PC-9 (cell line): ENCODE measurements around the gene ADTRP. TPM values are rescaled to one million over a fixed set of nuclear protein-coding genes. Genes with fewer than 3 reads are reported as not detected.

Source experiments
- BruUV-seq: library from RNA; stranded (reverse); fragments of 400-500 nt; replicated peaks from 2 replicates; lab custom pipeline; 2021; lab: Mats Ljungman, UMichigan
- CTCF ChIA-PET: fragments of 300-600 bp; sonication (Branson Sonifier 250); formaldehyde crosslinking; loops from one replicate; lab custom pipeline; 2022; ENCODE audit warnings: antibody characterized with exemption; lab: Charles Lee
- POLR2A ChIA-PET: fragments of 300-600 bp; sonication (Branson Sonifier 250); formaldehyde crosslinking; loops from one replicate; lab custom pipeline; 2022; ENCODE audit warnings: antibody characterized with exemption; ENCODE audit not compliant: unreplicated experiment; lab: Charles Lee
- DNase-seq, 2 experiments: peaks; one replicate each; pipeline versions ENCODE4 v3.0.0 to v3.0.0-alpha.2; 2015 to 2022; ENCODE audit warnings: mixed read lengths in 1 of 2
- H2AFZ ChIP-seq: fragments of 200-600 bp; sonication (generic); 2 replicates; pipeline ENCODE4 v1.8.1; 2017; ENCODE audit warnings: antibody characterized with exemption
- H3F3A ChIP-seq: fragments of 200-600 bp; sonication (generic); 2 replicates; pipeline ENCODE4 v1.8.1; 2017; ENCODE audit warnings: antibody characterized with exemption, mild to moderate bottlenecking, low read depth; ENCODE audit not compliant: insufficient read depth
- H3K27ac ChIP-seq: fragments of 200-600 bp; sonication (generic); 2 replicates; pipeline ENCODE4 v1.6.1; 2016; ENCODE audit warnings: mixed run types
- H3K27me3 ChIP-seq: fragments of 200-600 bp; sonication (generic); 2 replicates; pipeline ENCODE4 v1.6.1; 2016; ENCODE audit warnings: low read depth, mixed run types; ENCODE audit not compliant: insufficient read depth
- H3K36me3 ChIP-seq: fragments of 200-600 bp; sonication (generic); 2 replicates; pipeline ENCODE4 v1.6.1; 2016; ENCODE audit warnings: low read depth, mixed run types
- H3K4me1 ChIP-seq: fragments of 200-600 bp; sonication (generic); replicated peaks from 2 replicates; pipeline ENCODE4 v1.6.1; 2016; ENCODE audit warnings: mixed run types; ENCODE audit not compliant: insufficient read depth
- H3K4me2 ChIP-seq: fragments of 200-600 bp; sonication (generic); 2 replicates; pipeline ENCODE4 v1.6.1; 2017; ENCODE audit warnings: mixed run types
- H3K4me3 ChIP-seq: fragments of 200-600 bp; sonication (generic); 2 replicates; pipeline ENCODE4 v1.6.1; 2016; ENCODE audit warnings: mixed run types
- H3K79me2 ChIP-seq: fragments of 200-600 bp; sonication (generic); 2 replicates; pipeline ENCODE4 v1.6.1; 2017; ENCODE audit warnings: low read depth, mixed run types
- H3K9me2 ChIP-seq: fragments of 200-600 bp; sonication (generic); 2 replicates; pipeline ENCODE4 v1.8.1; 2017; ENCODE audit warnings: mild to moderate bottlenecking; ENCODE audit not compliant: insufficient read depth
- H3K9me3 ChIP-seq: fragments of 200-600 bp; sonication (generic); 2 replicates; pipeline ENCODE4 v1.8.1; 2016; ENCODE audit warnings: low read depth; ENCODE audit not compliant: insufficient read depth
- H4K20me1 ChIP-seq: fragments of 200-600 bp; sonication (generic); 2 replicates; pipeline ENCODE4 v1.8.1; 2017; ENCODE audit not compliant: insufficient read depth
- EZH2 ChIP-seq: fragments of 200-600 bp; sonication (generic); IDR thresholded peaks from 2 replicates; pipeline ENCODE4 v1.8.0; 2017; ENCODE audit warnings: antibody characterized with exemption, low read depth
- intact Hi-C: fragments of 100-400 bp; cut with micrococcal nuclease; formaldehyde crosslinking; loops from one replicate; pipeline ENCODE4 v1.10.0; 2022; ENCODE audit not compliant: unreplicated experiment
- total RNA-seq: library from RNA; stranded (reverse); gene quantifications from 2 replicates; pipeline ENCODE4 v1.2.3, GENCODE V29; 2021
- TF ChIP-seq, protein P1 (sequence below): fragments of 200-600 bp; sonication (generic); conservative IDR thresholded peaks from 2 replicates; pipeline ENCODE4 v1.6.1; 2017; ENCODE audit warnings: mixed run types, antibody characterized with exemption, mild to moderate bottlenecking, moderate library complexity

The ADTRP gene
- total RNA-seq, 1 experiment from 2014 or later, result 4.1 TPM

DNA sequence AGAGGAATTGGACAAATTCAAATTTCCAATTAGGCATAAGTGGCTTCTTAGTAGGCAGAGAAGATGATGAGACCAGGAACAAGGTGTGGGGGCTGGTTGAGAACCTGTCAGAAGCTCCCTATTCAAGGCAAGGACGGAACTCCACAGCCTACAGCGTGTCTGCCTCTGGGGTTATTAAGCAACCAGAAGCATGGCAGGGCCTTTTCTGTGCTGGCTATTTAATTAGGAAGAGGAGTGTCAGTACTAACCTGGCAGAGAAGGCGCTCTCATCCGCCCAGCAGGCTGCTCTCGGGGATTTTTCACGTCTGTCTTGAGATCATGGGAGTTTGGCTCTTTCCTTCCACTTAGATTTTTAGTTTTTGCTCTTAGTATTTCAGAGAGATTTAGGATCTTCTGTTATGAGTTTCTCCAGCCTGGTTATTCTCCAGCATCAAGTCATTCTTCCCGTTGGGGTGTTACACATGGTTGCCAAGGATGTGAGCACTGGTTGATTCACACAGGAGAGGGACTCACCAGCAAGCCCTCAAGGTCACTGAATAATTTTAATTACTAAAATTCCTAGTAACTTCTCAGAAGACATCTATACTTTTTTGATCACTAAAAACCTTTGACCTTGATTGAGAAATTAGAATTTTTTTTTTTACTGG is 23.9 kb downstream of the ADTRP start:
- DNase-seq, result no peak
- Histone ChIP-seq H2AFZ (no peak overlapping the region), H3K4me3 (no peak overlapping the region), H3K27ac (no peak overlapping the region), H3K4me1 (peaks cover 3% of the 10 kb centered on the region; the same call in 1 of the 2 replicates), H3K27me3 (no peaks in the 10 kb centered on the region), H4K20me1 (no peaks in the 10 kb centered on the region), H3K4me2 (no peak overlapping the region), H3K79me2 (no peaks in the 10 kb centered on the region), H3K9me3 (no peaks in the 10 kb centered on the region; the same call in 1 of the 2 replicates), H3K9me2 (no peaks in the 10 kb centered on the region), H3F3A (no peaks in the 10 kb centered on the region), H3K36me3 (0 out of 2 replicates have a peak, but pooled peaks cover 4% of the 10 kb centered on the region)
- POLR2A ChIA-PET, result no interaction called here
- BruUV-seq, result no TSS peak
- TF ChIP-seq EZH2, result no peak
- TF ChIP-seq, protein P1, sequence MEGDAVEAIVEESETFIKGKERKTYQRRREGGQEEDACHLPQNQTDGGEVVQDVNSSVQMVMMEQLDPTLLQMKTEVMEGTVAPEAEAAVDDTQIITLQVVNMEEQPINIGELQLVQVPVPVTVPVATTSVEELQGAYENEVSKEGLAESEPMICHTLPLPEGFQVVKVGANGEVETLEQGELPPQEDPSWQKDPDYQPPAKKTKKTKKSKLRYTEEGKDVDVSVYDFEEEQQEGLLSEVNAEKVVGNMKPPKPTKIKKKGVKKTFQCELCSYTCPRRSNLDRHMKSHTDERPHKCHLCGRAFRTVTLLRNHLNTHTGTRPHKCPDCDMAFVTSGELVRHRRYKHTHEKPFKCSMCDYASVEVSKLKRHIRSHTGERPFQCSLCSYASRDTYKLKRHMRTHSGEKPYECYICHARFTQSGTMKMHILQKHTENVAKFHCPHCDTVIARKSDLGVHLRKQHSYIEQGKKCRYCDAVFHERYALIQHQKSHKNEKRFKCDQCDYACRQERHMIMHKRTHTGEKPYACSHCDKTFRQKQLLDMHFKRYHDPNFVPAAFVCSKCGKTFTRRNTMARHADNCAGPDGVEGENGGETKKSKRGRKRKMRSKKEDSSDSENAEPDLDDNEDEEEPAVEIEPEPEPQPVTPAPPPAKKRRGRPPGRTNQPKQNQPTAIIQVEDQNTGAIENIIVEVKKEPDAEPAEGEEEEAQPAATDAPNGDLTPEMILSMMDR, result no peak
- CTCF ChIA-PET, result interaction anchor here (0.6 kb wide), 1 partner anchor 13 kb away, joined by 3 read pairs; no protein-coding TSS in a partner anchor
- intact Hi-C loops, result no loop called here

DNA sequence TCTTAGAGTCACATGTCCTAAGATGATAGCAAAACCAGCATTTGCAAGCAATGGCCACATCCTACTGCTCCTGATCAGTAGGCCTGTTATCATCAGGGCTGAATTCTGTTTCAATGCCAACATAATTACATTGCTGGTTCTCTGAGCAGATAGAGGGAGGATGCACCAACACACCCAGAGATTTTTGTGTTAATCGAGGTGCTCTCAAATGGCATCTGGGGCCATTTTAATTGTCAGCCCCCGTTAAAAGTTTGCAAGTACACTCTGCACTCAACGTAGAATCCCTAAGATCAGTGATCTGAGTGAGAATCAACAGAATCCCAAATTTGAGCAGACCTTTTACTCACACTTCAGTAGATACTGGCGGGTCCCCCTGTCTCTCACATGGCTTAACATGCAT is 24.8 kb downstream of the ADTRP start:
- Histone ChIP-seq H3K27ac (no peak overlapping the region), H4K20me1 (no peaks in the 10 kb centered on the region), H3F3A (no peaks in the 10 kb centered on the region), H3K4me2 (no peak overlapping the region), H3K9me2 (no peaks in the 10 kb centered on the region), H3K9me3 (no peaks in the 10 kb centered on the region; the same call in 1 of the 2 replicates), H3K36me3 (0 out of 2 replicates have a peak, but pooled peaks cover 4% of the 10 kb centered on the region), H3K4me3 (no peak overlapping the region), H2AFZ (no peak overlapping the region), H3K4me1 (peaks cover 1% of the 10 kb centered on the region; the same call in 1 of the 2 replicates), H3K79me2 (no peaks in the 10 kb centered on the region), H3K27me3 (no peaks in the 10 kb centered on the region)
- TF ChIP-seq EZH2, result no peak
- TF ChIP-seq, protein P1, result no peak
- ChIA-PET CTCF (no interaction called here), POLR2A (no interaction called here)
- intact Hi-C loops, result no loop called here
- no peak for DNase-seq
- no TSS peak for BruUV-seq

DNA sequence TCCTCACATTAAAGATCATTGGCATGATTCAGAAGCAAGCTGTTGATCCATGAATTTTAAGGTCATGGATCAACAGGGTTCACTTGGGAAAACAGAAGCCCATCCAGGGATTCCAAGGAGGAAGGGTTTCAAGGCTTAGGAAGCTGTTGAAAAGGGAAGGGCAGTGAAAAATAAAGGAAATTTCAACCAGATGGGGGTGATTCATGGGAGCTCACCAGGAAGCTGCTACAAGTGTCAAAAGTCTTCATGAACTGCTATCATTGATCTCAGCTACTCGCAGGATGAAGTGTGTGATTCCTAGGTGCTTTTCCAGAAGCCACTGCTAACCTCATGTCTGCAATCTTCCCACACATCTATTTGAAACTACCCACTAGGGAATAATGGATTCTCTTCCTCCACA is 26.2 kb downstream of the ADTRP start:
- POLR2A ChIA-PET, result no interaction called here
- H2AFZ ChIP-seq, result no peak overlapping the region
- H3K27me3 ChIP-seq, result no peaks in the 10 kb centered on the region
- no peak for DNase-seq
- no peak for TF ChIP-seq EZH2
- TF ChIP-seq, protein P1, result no peak
- 0 out of 2 replicates have a peak, but pooled peaks cover 2% of the 10 kb centered on the region for H3K36me3 ChIP-seq
- CTCF ChIA-PET, result no interaction called here
- H3K9me2 ChIP-seq, result no peaks in the 10 kb centered on the region
- H4K20me1 ChIP-seq, result no peaks in the 10 kb centered on the region
- H3K4me1 ChIP-seq, result no peaks in the 10 kb centered on the region
- no peak overlapping the region for H3K4me2 ChIP-seq
- no peak overlapping the region for H3K4me3 ChIP-seq
- no peaks in the 10 kb centered on the region; the same call in 1 of the 2 replicates for H3K9me3 ChIP-seq
- BruUV-seq, result no TSS peak
- intact Hi-C loops, result no loop called here
- H3K79me2 ChIP-seq, result no peaks in the 10 kb centered on the region
- H3F3A ChIP-seq, result no peaks in the 10 kb centered on the region
- H3K27ac ChIP-seq, result no peak overlapping the region
